Vagina (tissue), 2 donors: Measurements from ENCODE around the gene GMEB2.

ENCODE experiments used
- POLR2A ChIP-seq, 2 donors: fragments of 450-650 bp; IDR thresholded peaks; one replicate each; pipeline ENCODE4 v1.6.1; 2017; ENCODE audit warnings: antibody characterized with exemption in 2 of 2, mild to moderate bottlenecking in 2 of 2, moderate library complexity in 2 of 2
- POLR2AphosphoS5 ChIP-seq, 2 donors: sonication (generic); formaldehyde crosslinking; IDR thresholded peaks; one replicate each; pipeline ENCODE4 v1.9.0; 2017; ENCODE audit warnings: antibody characterized with exemption in 2 of 2, mild to moderate bottlenecking in 2 of 2, low read depth in 1 of 2; ENCODE audit not compliant: insufficient read depth in 1 of 2
- TF ChIP-seq, protein P1 (sequence below), 3 experiments: fragments of 450-650 bp in 2 of 3; fragments of 200-600 bp in 1 of 3; sonication (generic) in 1 of 3; IDR thresholded peaks; one replicate each; pipeline ENCODE4 v1.5.1; 2017 to 2019; ENCODE audit warnings: antibody characterized with exemption in 3 of 3, mild to moderate bottlenecking in 2 of 3, moderate library complexity in 2 of 3

- TF ChIP-seq, protein P1, sequence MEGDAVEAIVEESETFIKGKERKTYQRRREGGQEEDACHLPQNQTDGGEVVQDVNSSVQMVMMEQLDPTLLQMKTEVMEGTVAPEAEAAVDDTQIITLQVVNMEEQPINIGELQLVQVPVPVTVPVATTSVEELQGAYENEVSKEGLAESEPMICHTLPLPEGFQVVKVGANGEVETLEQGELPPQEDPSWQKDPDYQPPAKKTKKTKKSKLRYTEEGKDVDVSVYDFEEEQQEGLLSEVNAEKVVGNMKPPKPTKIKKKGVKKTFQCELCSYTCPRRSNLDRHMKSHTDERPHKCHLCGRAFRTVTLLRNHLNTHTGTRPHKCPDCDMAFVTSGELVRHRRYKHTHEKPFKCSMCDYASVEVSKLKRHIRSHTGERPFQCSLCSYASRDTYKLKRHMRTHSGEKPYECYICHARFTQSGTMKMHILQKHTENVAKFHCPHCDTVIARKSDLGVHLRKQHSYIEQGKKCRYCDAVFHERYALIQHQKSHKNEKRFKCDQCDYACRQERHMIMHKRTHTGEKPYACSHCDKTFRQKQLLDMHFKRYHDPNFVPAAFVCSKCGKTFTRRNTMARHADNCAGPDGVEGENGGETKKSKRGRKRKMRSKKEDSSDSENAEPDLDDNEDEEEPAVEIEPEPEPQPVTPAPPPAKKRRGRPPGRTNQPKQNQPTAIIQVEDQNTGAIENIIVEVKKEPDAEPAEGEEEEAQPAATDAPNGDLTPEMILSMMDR (IDR thresholded peaks at IDR 0.05): no peak
- TF ChIP-seq POLR2A (IDR thresholded peaks at IDR 0.05) (no peak), POLR2AphosphoS5 (IDR thresholded peaks at IDR 0.05; ENCODE audit: insufficient read depth in 1 of 2, low read depth in 1 of 2) (no peak)
These were observed 69.9 kb downstream of the GMEB2 start for GRCh38 chr20:63556873-63557478.
